Loucy (cell line): Measurements from ENCODE around the gene SCGB1A1.

Experiments
- EZH2phosphoT487 ChIP-seq: fragments of 200-600 bp; IDR thresholded peaks from 2 replicates; pipeline ENCODE4 v1.6.1; 2018; ENCODE audit warnings: antibody characterized with exemption, mild to moderate bottlenecking, moderate library complexity, borderline replicate concordance
- TF ChIP-seq, protein P1 (sequence below): fragments of 200-600 bp; sonication (generic); conservative IDR thresholded peaks from 2 replicates; pipeline ENCODE4 v1.5.1; 2014; ENCODE audit warnings: mild to moderate bottlenecking, antibody characterized with exemption, low read length

GRCh38 chr11:62373464-62374119, 45.2 kb upstream of the SCGB1A1 start:
- TF ChIP-seq, protein P1, sequence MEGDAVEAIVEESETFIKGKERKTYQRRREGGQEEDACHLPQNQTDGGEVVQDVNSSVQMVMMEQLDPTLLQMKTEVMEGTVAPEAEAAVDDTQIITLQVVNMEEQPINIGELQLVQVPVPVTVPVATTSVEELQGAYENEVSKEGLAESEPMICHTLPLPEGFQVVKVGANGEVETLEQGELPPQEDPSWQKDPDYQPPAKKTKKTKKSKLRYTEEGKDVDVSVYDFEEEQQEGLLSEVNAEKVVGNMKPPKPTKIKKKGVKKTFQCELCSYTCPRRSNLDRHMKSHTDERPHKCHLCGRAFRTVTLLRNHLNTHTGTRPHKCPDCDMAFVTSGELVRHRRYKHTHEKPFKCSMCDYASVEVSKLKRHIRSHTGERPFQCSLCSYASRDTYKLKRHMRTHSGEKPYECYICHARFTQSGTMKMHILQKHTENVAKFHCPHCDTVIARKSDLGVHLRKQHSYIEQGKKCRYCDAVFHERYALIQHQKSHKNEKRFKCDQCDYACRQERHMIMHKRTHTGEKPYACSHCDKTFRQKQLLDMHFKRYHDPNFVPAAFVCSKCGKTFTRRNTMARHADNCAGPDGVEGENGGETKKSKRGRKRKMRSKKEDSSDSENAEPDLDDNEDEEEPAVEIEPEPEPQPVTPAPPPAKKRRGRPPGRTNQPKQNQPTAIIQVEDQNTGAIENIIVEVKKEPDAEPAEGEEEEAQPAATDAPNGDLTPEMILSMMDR: no peak
- no peak for TF ChIP-seq EZH2phosphoT487
